K562 (cell line): ENCODE results near the gene YIPF2. TPM values are rescaled to one million over a fixed set of nuclear protein-coding genes. Genes with fewer than 3 reads are reported as not detected.

Source experiments
- ATAC-seq: fragments of 200-7000 bp; cut with Tn5 transposase; 3 replicates; pipeline ENCODE4 v1.9.1; 2020; ENCODE audit warnings: moderate library complexity
- BruUV-seq: library from RNA; stranded (reverse); fragments of 400-500 nt; replicated peaks from 2 replicates; lab custom pipeline; 2021; lab: Mats Ljungman, UMichigan
- CTCF ChIA-PET: fragments of 300-600 bp; formaldehyde crosslinking; extraction: SDS; loops from one replicate; lab custom pipeline; 2021; ENCODE audit warnings: low intra/inter-chr PET ratio; lab: Yijun Ruan, JAX
- POLR2A ChIA-PET: fragments of 300-600, 350-650 bp; sonication (Branson Sonifier 250); formaldehyde crosslinking; extraction: SDS; loops from one replicate; lab custom pipeline; 2021; ENCODE audit warnings: antibody characterized with exemption, inconsistent platforms; lab: Yijun Ruan, JAX
- DNase-seq, 4 experiments: peaks; one replicate each; pipeline versions ENCODE4 v3.0.0 to v3.0.0-alpha.2; 2011 to 2018; ENCODE audit warnings: low spot score in 3 of 4, mixed read lengths in 3 of 4; ENCODE audit errors: extremely low read depth in 1 of 4
- FAIRE-seq: peaks from 2 replicates; lab custom pipeline; 2011; peaks lifted over from hg19 to GRCh38; lab: Jason Lieb, UNC
- H2AFZ ChIP-seq: 2 replicates; pipeline ENCODE4 v1.6.0; 2011; ENCODE audit warnings: low read depth, low read length, control low read depth, inconsistent platforms
- H3K27ac ChIP-seq: fragments of 200-600 bp; 3 replicates; pipeline ENCODE4 v1.8.0; 2011; ENCODE audit warnings: low read depth, mild to moderate bottlenecking, control low read depth, inconsistent platforms, low read length, moderate library complexity, mixed read lengths; ENCODE audit errors: extremely low read depth
- H3K27me3 ChIP-seq, 2 experiments: fragments of 300-600 bp in 1 of 2; 2 replicates in 1 of 2; 3 replicates in 1 of 2; pipeline versions ENCODE4 v1.6.0 to v1.8.0; 2011; ENCODE audit warnings: inconsistent platforms in 2 of 2, low read length in 2 of 2, mild to moderate bottlenecking in 1 of 2, mixed read lengths in 1 of 2, moderate library complexity in 1 of 2; ENCODE audit not compliant: control insufficient read depth in 2 of 2, insufficient read depth in 2 of 2
- H3K36me3 ChIP-seq: fragments of 300-600 bp; 3 replicates; pipeline ENCODE4 v1.8.0; 2011; ENCODE audit warnings: mild to moderate bottlenecking, low read length, inconsistent platforms; ENCODE audit not compliant: control insufficient read depth, insufficient read depth
- H3K4me1 ChIP-seq, 2 experiments: fragments of 200-600 bp in 1 of 2; replicated peaks in 1 of 2; 2 replicates in 1 of 2; 3 replicates in 1 of 2; pipeline versions ENCODE4 v1.5.1 to v1.8.0; 2011; ENCODE audit warnings: inconsistent platforms in 2 of 2, low read length in 2 of 2, mild to moderate bottlenecking in 1 of 2, mixed read lengths in 1 of 2, moderate library complexity in 1 of 2; ENCODE audit not compliant: control insufficient read depth in 2 of 2, insufficient read depth in 2 of 2
- H3K4me2 ChIP-seq: 2 replicates; pipeline ENCODE4 v1.6.1; 2011; ENCODE audit warnings: low read length, control low read depth, inconsistent platforms, mixed read lengths; ENCODE audit not compliant: insufficient read depth
- H3K4me3 ChIP-seq: fragments of 200-600 bp; sonication (generic), shearing (Covaris generic); 2 replicates; pipeline ENCODE4 v1.5.1; 2016; ENCODE audit warnings: control low read depth, inconsistent platforms
- H3K79me2 ChIP-seq: fragments of 200-600 bp; 3 replicates; pipeline ENCODE4 v1.8.0; 2011; ENCODE audit warnings: low read length, inconsistent platforms; ENCODE audit not compliant: control insufficient read depth, insufficient read depth
- H3K9ac ChIP-seq, 2 experiments: 2 replicates each; pipeline versions ENCODE4 v1.6.0 to v1.6.1; 2011; ENCODE audit warnings: low read depth in 2 of 2, low read length in 2 of 2, control low read depth in 1 of 2, inconsistent platforms in 1 of 2, mild to moderate bottlenecking in 1 of 2, mixed read lengths in 1 of 2; ENCODE audit not compliant: insufficient read depth in 1 of 2
- H3K9me1 ChIP-seq: one replicate; pipeline ENCODE4 v1.6.0; 2011; ENCODE audit warnings: inconsistent platforms, mild to moderate bottlenecking, low read length, moderate library complexity; ENCODE audit not compliant: control insufficient read depth, insufficient read depth
- H3K9me3 ChIP-seq: replicated peaks from 2 replicates; pipeline ENCODE4 v1.5.1; 2011; ENCODE audit warnings: low read depth, low read length, inconsistent platforms; ENCODE audit not compliant: control insufficient read depth, insufficient read depth
- H4K20me1 ChIP-seq: replicated peaks from 2 replicates; pipeline ENCODE4 v1.6.1; 2011; ENCODE audit warnings: low read length, inconsistent platforms, mixed read lengths; ENCODE audit not compliant: control insufficient read depth, insufficient read depth
- CCNT2 ChIP-seq: IDR thresholded peaks from 2 replicates; pipeline ENCODE4 v1.6.1; 2011; ENCODE audit warnings: borderline replicate concordance, low read depth, mild to moderate bottlenecking, moderate library complexity, mixed read lengths, low read length; ENCODE audit not compliant: insufficient read length; ENCODE audit errors: extremely low read depth
- HOXB6 ChIP-seq: fragments of 250-450 bp; sonication (Bioruptor Pico); IDR thresholded peaks from 2 replicates; pipeline ENCODE4 v1.5.1; 2022; ENCODE audit warnings: mild to moderate bottlenecking, borderline replicate concordance
- NCOR1 ChIP-seq: fragments of 450-650 bp; IDR thresholded peaks from 2 replicates; pipeline ENCODE4 v1.6.1; 2016; ENCODE audit warnings: mild to moderate bottlenecking, moderate library complexity
- RBM22 ChIP-seq: fragments of 200-400 bp; formaldehyde crosslinking; IDR thresholded peaks from 2 replicates; pipeline ENCODE4 v1.6.1; 2018; ENCODE audit warnings: low read length, low read depth; ENCODE audit not compliant: poor library complexity, severe bottlenecking
- SREBF2 ChIP-seq: sonication (generic); formaldehyde crosslinking; IDR thresholded peaks from 2 replicates; pipeline ENCODE4 v1.4.0; 2020; ENCODE audit warnings: mild to moderate bottlenecking, missing genetic modification reagents
- WGBS: fragments of 100-300 bp; shearing (Covaris generic); methylation state at CpG from one replicate; pipeline ENCODE4 v1.1.6; 2016; ENCODE audit warnings: low coverage, mixed read lengths; ENCODE audit not compliant: insufficient coverage; ENCODE audit errors: missing lambda C conversion rate; 5-methylcytosine and 5-hydroxymethylcytosine counted together
- in situ Hi-C: fragments of 300-500 bp; cut with MboI; formaldehyde crosslinking; loops from 4 replicates; pipeline ENCODE4 v1.15.0; 2018; ENCODE audit warnings: inconsistent platforms, mixed read lengths
- intact Hi-C: fragments of 100-400 bp; cut with micrococcal nuclease; formaldehyde crosslinking; loops from 2 replicates; pipeline ENCODE4 v1.14.2; 2022
- polyA plus RNA-seq, 8 experiments: library from polyadenylated mRNA; depleted of rRNA in 4 of 8; stranded (reverse) in 5 of 8; unstranded in 3 of 8; fragments of >200 nt; fragmentation: Nextera tagmentation in 2 of 8; fragmentation: Illumina TruSeq in 1 of 8; extraction: Ambion mirVana in 2 of 8; extraction: Trizol in 1 of 8; gene quantifications; 2 replicates each; pipeline versions ENCODE4 v1.2.1 to v1.2.3, GENCODE V29; 2011 to 2014; ENCODE audit warnings: inconsistent platforms in 1 of 8, missing spikeins in 1 of 8
- total RNA-seq, 7 experiments: library from RNA; depleted of rRNA in 6 of 7; stranded (reverse); fragments of >200 nt in 6 of 7; fragmentation: Illumina TruSeq in 2 of 7; extraction: Trizol in 2 of 7; gene quantifications; 2 replicates each; pipeline versions ENCODE4 v1.2.1 to v1.2.3, GENCODE V29; 2011 to 2021; ENCODE audit warnings: low replicate concordance in 1 of 7
- TF ChIP-seq, protein P1 (sequence below), 3 experiments: IDR thresholded peaks in 2 of 3; conservative IDR thresholded peaks in 1 of 3; 2 replicates each; pipeline ENCODE4 v1.5.1; 2011 to 2012; ENCODE audit warnings: low read length in 3 of 3, mild to moderate bottlenecking in 3 of 3, control low read depth in 2 of 3, improper control_type of control experiment in 1 of 3, inconsistent platforms in 1 of 3, low read depth in 1 of 3, mixed read lengths in 1 of 3, moderate library complexity in 1 of 3; ENCODE audit not compliant: insufficient read depth in 2 of 3
- TF ChIP-seq, protein P2 (sequence below), 3 experiments: fragments of 200-800 bp in 1 of 3; sonication (Bioruptor generic) in 1 of 3; sonication (generic) in 1 of 3; formaldehyde crosslinking in 1 of 3; IDR thresholded peaks; 2 replicates each; pipeline versions ENCODE4 v1.6.1 to v1.8.0; 2016 to 2022; ENCODE audit warnings: mild to moderate bottlenecking in 2 of 3, missing compliant biosample characterization in 2 of 3, missing genetic modification characterization in 2 of 3, missing genetic modification reagents in 1 of 3
- TF ChIP-seq, protein P3 (sequence below): conservative IDR thresholded peaks from 2 replicates; pipeline ENCODE4 v1.6.1; 2011; ENCODE audit warnings: low read depth, mild to moderate bottlenecking, low read length; ENCODE audit not compliant: control insufficient read depth
- TF ChIP-seq, protein P4 (sequence below): fragments of 450-650 bp; formaldehyde crosslinking; IDR thresholded peaks from 2 replicates; pipeline ENCODE4 v1.4.0; 2022; ENCODE audit warnings: missing genetic modification characterization
- TF ChIP-seq, protein P5 (sequence below): IDR thresholded peaks from 2 replicates; pipeline ENCODE4 v1.6.1; 2011; ENCODE audit warnings: borderline replicate concordance, low read depth, mild to moderate bottlenecking, moderate library complexity, low read length; ENCODE audit not compliant: insufficient read depth, poor library complexity, severe bottlenecking

YIPF2 gene
- total and polyA plus RNA-seq, 9 of the 15 experiments (the other 6 are each of a cell fraction or from before 2014, with no cell fraction given): 1.3 to 65.2 (median 31.6) TPM

DNA sequence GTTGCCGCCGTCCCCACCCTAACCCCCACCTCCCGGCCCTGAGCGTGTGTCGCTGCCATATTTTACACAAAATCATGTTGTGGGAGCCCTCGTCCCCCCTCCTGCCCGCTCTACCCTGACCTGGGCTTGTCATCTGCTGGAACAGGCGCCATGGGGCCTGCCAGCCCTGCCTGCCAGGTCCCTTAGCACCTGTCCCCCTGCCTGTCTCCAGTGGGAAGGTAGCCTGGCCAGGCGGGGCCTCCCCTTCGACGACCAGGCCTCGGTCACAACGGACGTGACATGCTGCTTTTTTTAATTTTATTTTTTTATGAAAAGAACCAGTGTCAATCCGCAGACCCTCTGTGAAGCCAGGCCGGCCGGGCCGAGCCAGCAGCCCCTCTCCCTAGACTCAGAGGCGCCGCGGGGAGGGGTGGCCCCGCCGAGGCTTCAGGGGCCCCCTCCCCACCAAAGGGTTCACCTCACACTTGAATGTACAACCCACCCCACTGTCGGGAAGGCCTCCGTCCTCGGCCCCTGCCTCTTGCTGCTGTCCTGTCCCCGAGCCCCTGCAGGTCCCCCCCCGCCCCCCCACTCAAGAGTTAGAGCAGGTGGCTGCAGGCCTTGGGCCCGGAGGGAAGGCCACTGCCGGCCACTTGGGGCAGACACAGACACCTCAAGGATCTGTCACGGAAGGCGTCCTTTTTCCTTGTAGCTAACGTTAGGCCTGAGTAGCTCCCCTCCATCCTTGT is 6.4 kb downstream of the YIPF2 start:
- CTCF ChIA-PET: no interaction called here
- H3K27me3 ChIP-seq: no peaks in the 10 kb centered on the region
- TF ChIP-seq, protein P1, sequence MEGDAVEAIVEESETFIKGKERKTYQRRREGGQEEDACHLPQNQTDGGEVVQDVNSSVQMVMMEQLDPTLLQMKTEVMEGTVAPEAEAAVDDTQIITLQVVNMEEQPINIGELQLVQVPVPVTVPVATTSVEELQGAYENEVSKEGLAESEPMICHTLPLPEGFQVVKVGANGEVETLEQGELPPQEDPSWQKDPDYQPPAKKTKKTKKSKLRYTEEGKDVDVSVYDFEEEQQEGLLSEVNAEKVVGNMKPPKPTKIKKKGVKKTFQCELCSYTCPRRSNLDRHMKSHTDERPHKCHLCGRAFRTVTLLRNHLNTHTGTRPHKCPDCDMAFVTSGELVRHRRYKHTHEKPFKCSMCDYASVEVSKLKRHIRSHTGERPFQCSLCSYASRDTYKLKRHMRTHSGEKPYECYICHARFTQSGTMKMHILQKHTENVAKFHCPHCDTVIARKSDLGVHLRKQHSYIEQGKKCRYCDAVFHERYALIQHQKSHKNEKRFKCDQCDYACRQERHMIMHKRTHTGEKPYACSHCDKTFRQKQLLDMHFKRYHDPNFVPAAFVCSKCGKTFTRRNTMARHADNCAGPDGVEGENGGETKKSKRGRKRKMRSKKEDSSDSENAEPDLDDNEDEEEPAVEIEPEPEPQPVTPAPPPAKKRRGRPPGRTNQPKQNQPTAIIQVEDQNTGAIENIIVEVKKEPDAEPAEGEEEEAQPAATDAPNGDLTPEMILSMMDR (IDR thresholded peaks at IDR 0.05 in 2 of 3, conservative IDR thresholded peaks at IDR 0.05 in 1 of 3; ENCODE audit: insufficient read depth in 2 of 3, low read depth in 1 of 3, low read length in 3 of 3): 0 out of 6 replicates have a peak, but pooled peaks of 1 of the 3 experiments have one; percentile 10
- TF ChIP-seq NCOR1 (no peak), SREBF2 (CRISPR knock-in tag) (no peak), CCNT2 (peak; percentile 31), RBM22 (peak; percentile 9), HOXB6 (CRISPR knock-in tag) (no peak)
- TF ChIP-seq, protein P2, sequence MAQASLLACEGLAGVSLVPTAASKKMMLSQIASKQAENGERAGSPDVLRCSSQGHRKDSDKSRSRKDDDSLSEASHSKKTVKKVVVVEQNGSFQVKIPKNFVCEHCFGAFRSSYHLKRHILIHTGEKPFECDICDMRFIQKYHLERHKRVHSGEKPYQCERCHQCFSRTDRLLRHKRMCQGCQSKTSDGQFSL (CRISPR knock-in tag; IDR thresholded peaks at IDR 0.05): no peak
- TF ChIP-seq, protein P2 (tag; IDR thresholded peaks at IDR 0.05): peak in 1 of 2 experiments; percentile 33; a peak in 1 of 4 replicates
- TF ChIP-seq, protein P3, sequence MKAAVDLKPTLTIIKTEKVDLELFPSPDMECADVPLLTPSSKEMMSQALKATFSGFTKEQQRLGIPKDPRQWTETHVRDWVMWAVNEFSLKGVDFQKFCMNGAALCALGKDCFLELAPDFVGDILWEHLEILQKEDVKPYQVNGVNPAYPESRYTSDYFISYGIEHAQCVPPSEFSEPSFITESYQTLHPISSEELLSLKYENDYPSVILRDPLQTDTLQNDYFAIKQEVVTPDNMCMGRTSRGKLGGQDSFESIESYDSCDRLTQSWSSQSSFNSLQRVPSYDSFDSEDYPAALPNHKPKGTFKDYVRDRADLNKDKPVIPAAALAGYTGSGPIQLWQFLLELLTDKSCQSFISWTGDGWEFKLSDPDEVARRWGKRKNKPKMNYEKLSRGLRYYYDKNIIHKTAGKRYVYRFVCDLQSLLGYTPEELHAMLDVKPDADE: no peak
- TF ChIP-seq, protein P4, sequence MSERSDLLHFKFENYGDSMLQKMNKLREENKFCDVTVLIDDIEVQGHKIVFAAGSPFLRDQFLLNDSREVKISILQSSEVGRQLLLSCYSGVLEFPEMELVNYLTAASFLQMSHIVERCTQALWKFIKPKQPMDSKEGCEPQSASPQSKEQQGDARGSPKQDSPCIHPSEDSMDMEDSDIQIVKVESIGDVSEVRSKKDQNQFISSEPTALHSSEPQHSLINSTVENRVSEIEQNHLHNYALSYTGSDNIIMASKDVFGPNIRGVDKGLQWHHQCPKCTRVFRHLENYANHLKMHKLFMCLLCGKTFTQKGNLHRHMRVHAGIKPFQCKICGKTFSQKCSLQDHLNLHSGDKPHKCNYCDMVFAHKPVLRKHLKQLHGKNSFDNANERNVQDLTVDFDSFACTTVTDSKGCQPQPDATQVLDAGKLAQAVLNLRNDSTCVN (CRISPR knock-in tag): no peak
- TF ChIP-seq, protein P5, sequence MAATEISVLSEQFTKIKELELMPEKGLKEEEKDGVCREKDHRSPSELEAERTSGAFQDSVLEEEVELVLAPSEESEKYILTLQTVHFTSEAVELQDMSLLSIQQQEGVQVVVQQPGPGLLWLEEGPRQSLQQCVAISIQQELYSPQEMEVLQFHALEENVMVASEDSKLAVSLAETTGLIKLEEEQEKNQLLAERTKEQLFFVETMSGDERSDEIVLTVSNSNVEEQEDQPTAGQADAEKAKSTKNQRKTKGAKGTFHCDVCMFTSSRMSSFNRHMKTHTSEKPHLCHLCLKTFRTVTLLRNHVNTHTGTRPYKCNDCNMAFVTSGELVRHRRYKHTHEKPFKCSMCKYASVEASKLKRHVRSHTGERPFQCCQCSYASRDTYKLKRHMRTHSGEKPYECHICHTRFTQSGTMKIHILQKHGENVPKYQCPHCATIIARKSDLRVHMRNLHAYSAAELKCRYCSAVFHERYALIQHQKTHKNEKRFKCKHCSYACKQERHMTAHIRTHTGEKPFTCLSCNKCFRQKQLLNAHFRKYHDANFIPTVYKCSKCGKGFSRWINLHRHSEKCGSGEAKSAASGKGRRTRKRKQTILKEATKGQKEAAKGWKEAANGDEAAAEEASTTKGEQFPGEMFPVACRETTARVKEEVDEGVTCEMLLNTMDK: peak; percentile 5

More for the DNA sequence above, 6.4 kb downstream of the YIPF2 start:
- WGBS: 77% methylated on average over 15 of the region's 33 CpGs
- no TSS peak for BruUV-seq
- H3K9me3 ChIP-seq: no peaks in the 10 kb centered on the region
- peaks cover under 1% of the 10 kb centered on the region; the same call in 2 of the 3 replicates for H3K79me2 ChIP-seq
- DNase-seq (no peak), FAIRE-seq (no peak), ATAC-seq (peak; percentile 69)
- peaks cover 5% of the 10 kb centered on the region for H3K9me1 ChIP-seq
- intact Hi-C loops (no loop called here), in situ Hi-C loops (no loop called here)
- no peak overlapping the region; a peak in 2 of 4 replicates for H3K9ac ChIP-seq
- no peaks in the 10 kb centered on the region for H4K20me1 ChIP-seq
- H3K4me1 ChIP-seq: peaks cover 0 to 37% of the 10 kb centered on the region in 2 experiments; a peak in 3 of 5 replicates
- no peak overlapping the region for H3K4me2 ChIP-seq
- POLR2A ChIA-PET: interaction anchor here (1.3 to 1.4 kb wide), 2 partner anchors 10 to 41 kb away, joined by 3 to 4 read pairs; no protein-coding TSS in a partner anchor
- no peak overlapping the region for H3K27ac ChIP-seq
- no peak overlapping the region for H3K4me3 ChIP-seq
- H2AFZ ChIP-seq: no peak overlapping the region
- H3K36me3 ChIP-seq: peaks cover 70% of the 10 kb centered on the region; the same call in 2 of the 3 replicates
